Astrocyte of the hippocampus (primary cell): ENCODE results near the gene LAMTOR2.

ENCODE experiments used
- DNase-seq: peaks from one replicate; pipeline ENCODE4 v3.0.0; 2011; ENCODE audit warnings: low read depth, low spot score

Gene LAMTOR2

GRCh38 chr1:156097499-156098178 is 43.1 kb downstream of the LAMTOR2 start:
- DNase-seq, result no peak

- no peak for DNase-seq
Observed at GRCh38 chr1:156098784-156099183, 44.2 kb downstream of the LAMTOR2 start.

GRCh38 chr1:156099282-156099681 is 44.7 kb downstream of the LAMTOR2 start:
- no peak for DNase-seq

GRCh38 chr1:156100205-156100995 is 45.8 kb downstream of the LAMTOR2 start:
- no peak for DNase-seq

GRCh38 chr1:156101880-156102279 is 47.3 kb downstream of the LAMTOR2 start:
- DNase-seq, result no peak

GRCh38 chr1:156102633-156103511 is 48.3 kb downstream of the LAMTOR2 start:
- peak; percentile 75 for DNase-seq

GRCh38 chr1:156103521-156103947 is 49.0 kb downstream of the LAMTOR2 start:
- DNase-seq, result peak; percentile 68

- DNase-seq, result peak; percentile 87
Observed at GRCh38 chr1:156104065-156104810, 49.7 kb downstream of the LAMTOR2 start.

GRCh38 chr1:156104861-156105832 is 50.6 kb downstream of the LAMTOR2 start:
- DNase-seq, result no peak

- peak; percentile 71 for DNase-seq
Observed at GRCh38 chr1:156106624-156107488, 52.3 kb downstream of the LAMTOR2 start.

- DNase-seq, result no peak
Observed at GRCh38 chr1:156108057-156108456, 53.5 kb downstream of the LAMTOR2 start.
